GM23338 (cell line): ENCODE results near the gene RXYLT1. TPM values are rescaled to one million over a fixed set of nuclear protein-coding genes. Genes with fewer than 3 reads are reported as not detected.

Experiments
- ATAC-seq: fragments of 200-7000 bp; cut with Tn5 transposase; 3 replicates; pipeline ENCODE4 v1.9.1; 2020
- DNase-seq: peaks from one replicate; pipeline ENCODE4 v3.0.0-alpha.2; 2015; ENCODE audit warnings: low spot score
- H2AFZ ChIP-seq: fragments of 200-600 bp; sonication (generic); 2 replicates; pipeline ENCODE4 v1.8.0; 2016; ENCODE audit warnings: antibody characterized with exemption, mild to moderate bottlenecking, moderate library complexity
- H3F3A ChIP-seq: fragments of 200-600 bp; sonication (generic); replicated peaks from 2 replicates; pipeline ENCODE4 v1.8.0; 2017; ENCODE audit warnings: antibody characterized with exemption, mixed run types, low read depth
- H3K27ac ChIP-seq: fragments of 200-600 bp; sonication (generic); 2 replicates; pipeline ENCODE4 v1.6.1; 2016; ENCODE audit warnings: low read depth
- H3K27me3 ChIP-seq: fragments of 200-600 bp; sonication (generic); 2 replicates; pipeline ENCODE4 v1.8.0; 2016; ENCODE audit warnings: mild to moderate bottlenecking, mixed run types, moderate library complexity; ENCODE audit not compliant: insufficient read depth
- H3K36me3 ChIP-seq: fragments of 200-600 bp; sonication (generic); 2 replicates; pipeline ENCODE4 v1.8.0; 2016; ENCODE audit warnings: mild to moderate bottlenecking; ENCODE audit not compliant: insufficient read depth
- H3K4me1 ChIP-seq: fragments of 200-600 bp; sonication (generic); 2 replicates; pipeline ENCODE4 v1.8.0; 2016; ENCODE audit warnings: mild to moderate bottlenecking, moderate library complexity; ENCODE audit not compliant: insufficient read depth
- H3K4me2 ChIP-seq: fragments of 200-600 bp; sonication (generic); 2 replicates; pipeline ENCODE4 v1.7.1; 2017; ENCODE audit warnings: mixed run types
- H3K4me3 ChIP-seq: fragments of 200-600 bp; sonication (generic); 2 replicates; pipeline ENCODE4 v1.6.1; 2016; ENCODE audit warnings: mixed run types
- H3K79me2 ChIP-seq: fragments of 200-600 bp; sonication (generic); replicated peaks from 2 replicates; pipeline ENCODE4 v1.8.0; 2017; ENCODE audit warnings: mild to moderate bottlenecking; ENCODE audit not compliant: insufficient read depth
- H3K9me2 ChIP-seq: fragments of 200-600 bp; sonication (generic); 2 replicates; pipeline ENCODE4 v1.8.0; 2017; ENCODE audit not compliant: insufficient read depth
- H4K20me1 ChIP-seq: fragments of 200-600 bp; sonication (generic); replicated peaks from 2 replicates; pipeline ENCODE4 v1.8.0; 2017; ENCODE audit warnings: mild to moderate bottlenecking; ENCODE audit not compliant: insufficient read depth
- H3K27ac Mint-ChIP-seq: 2 replicates; pipeline ENCODE4 v1.8.0; 2020; ENCODE audit warnings: inconsistent platforms, mild to moderate bottlenecking, moderate library complexity, mixed read lengths
- H3K27me3 Mint-ChIP-seq: 3 replicates; pipeline ENCODE4 v1.8.0; 2022; ENCODE audit warnings: low read depth, mild to moderate bottlenecking, moderate library complexity, mixed read lengths, inconsistent platforms; ENCODE audit not compliant: insufficient read depth, poor library complexity
- H3K36me3 Mint-ChIP-seq: 3 replicates; pipeline ENCODE4 v1.8.0; 2021; ENCODE audit warnings: low read depth, mild to moderate bottlenecking, inconsistent platforms, moderate library complexity, mixed read lengths
- H3K4me1 Mint-ChIP-seq: 3 replicates; pipeline ENCODE4 v1.8.0; 2020; ENCODE audit warnings: mild to moderate bottlenecking, inconsistent platforms, mixed read lengths
- H3K4me3 Mint-ChIP-seq: 3 replicates; pipeline ENCODE4 v1.8.0; 2021; ENCODE audit warnings: moderate library complexity, mild to moderate bottlenecking, inconsistent platforms, mixed read lengths
- H3K9me3 Mint-ChIP-seq: 3 replicates; pipeline ENCODE4 v1.8.0; 2020; ENCODE audit warnings: moderate library complexity, mild to moderate bottlenecking, inconsistent platforms, mixed read lengths
- CREB1 ChIP-seq: fragments of 250-450 bp; sonication (Bioruptor Pico); IDR thresholded peaks from 2 replicates; pipeline ENCODE4 v1.5.0; 2020; ENCODE audit warnings: low read depth, mild to moderate bottlenecking, moderate library complexity
- EZH2 ChIP-seq: fragments of 200-600 bp; sonication (generic); IDR thresholded peaks from one replicate; pipeline ENCODE4 v1.8.0; 2017; ENCODE audit warnings: antibody characterized with exemption, mild to moderate bottlenecking, low read depth; ENCODE audit not compliant: unreplicated experiment
- EZH2phosphoT487 ChIP-seq: fragments of 200-600 bp; sonication (generic); IDR thresholded peaks from one replicate; pipeline ENCODE4 v1.8.1; 2018; ENCODE audit warnings: antibody characterized with exemption; ENCODE audit not compliant: unreplicated experiment
- JUNB ChIP-seq: IDR thresholded peaks from one replicate; pipeline ENCODE4 v1.6.1; 2016; ENCODE audit warnings: antibody characterized with exemption; ENCODE audit not compliant: unreplicated experiment
- NANOG ChIP-seq: IDR thresholded peaks from 2 replicates; pipeline ENCODE4 v1.6.1; 2016; ENCODE audit warnings: antibody characterized with exemption, borderline replicate concordance
- POLR2AphosphoS5 ChIP-seq: IDR thresholded peaks from 2 replicates; pipeline ENCODE4 v1.6.1; 2016; ENCODE audit warnings: antibody characterized with exemption, low read depth
- STAT1 ChIP-seq: IDR thresholded peaks from one replicate; pipeline ENCODE4 v1.6.1; 2016; ENCODE audit warnings: antibody characterized with exemption; ENCODE audit not compliant: unreplicated experiment
- ZNF114 ChIP-seq: fragments of 250-450 bp; sonication (Bioruptor Pico); IDR thresholded peaks from 2 replicates; pipeline ENCODE4 v1.5.0; 2020; ENCODE audit warnings: mild to moderate bottlenecking, moderate library complexity
- ZNF331 ChIP-seq: fragments of 250-450 bp; sonication (Bioruptor Pico); IDR thresholded peaks from 2 replicates; pipeline ENCODE4 v1.5.0; 2020; ENCODE audit warnings: low read depth, mild to moderate bottlenecking, moderate library complexity
- polyA plus RNA-seq: library from polyadenylated mRNA; unstranded; fragments of >200 nt; fragmentation: Nextera tagmentation; extraction: Ambion mirVana; gene quantifications from 2 replicates; pipeline ENCODE4 v1.2.1, GENCODE V29; 2016
- total RNA-seq: library from RNA; depleted of rRNA; stranded (reverse); fragments of >200 nt; shearing (Covaris generic); gene quantifications from 2 replicates; pipeline ENCODE4 v1.2.3, GENCODE V29; 2014
- TF ChIP-seq, protein P1 (sequence below): IDR thresholded peaks from one replicate; pipeline ENCODE4 v1.6.1; 2018; ENCODE audit warnings: antibody characterized with exemption; ENCODE audit not compliant: unreplicated experiment
- TF ChIP-seq, protein P2 (sequence below): fragments of 250-450 bp; sonication (Bioruptor Pico); IDR thresholded peaks from 2 replicates; pipeline ENCODE4 v1.5.0; 2020; ENCODE audit warnings: mild to moderate bottlenecking, moderate library complexity
- TF ChIP-seq, protein P3 (sequence below), 2 experiments: fragments of 200-600 bp in 1 of 2; sonication (generic) in 1 of 2; conservative IDR thresholded peaks; 2 replicates each; pipeline versions ENCODE4 v1.5.1 to v1.6.1; 2016 to 2017; ENCODE audit warnings: antibody characterized with exemption in 2 of 2, low read depth in 2 of 2, mild to moderate bottlenecking in 2 of 2, moderate library complexity in 1 of 2
- TF ChIP-seq, protein P4 (sequence below): IDR thresholded peaks from 2 replicates; pipeline ENCODE4 v1.6.1; 2016; ENCODE audit warnings: antibody characterized with exemption

The RXYLT1 gene
- total and polyA plus RNA-seq, 2 experiments from 2014 or later, result 10.1 to 11.1 TPM

DNA sequence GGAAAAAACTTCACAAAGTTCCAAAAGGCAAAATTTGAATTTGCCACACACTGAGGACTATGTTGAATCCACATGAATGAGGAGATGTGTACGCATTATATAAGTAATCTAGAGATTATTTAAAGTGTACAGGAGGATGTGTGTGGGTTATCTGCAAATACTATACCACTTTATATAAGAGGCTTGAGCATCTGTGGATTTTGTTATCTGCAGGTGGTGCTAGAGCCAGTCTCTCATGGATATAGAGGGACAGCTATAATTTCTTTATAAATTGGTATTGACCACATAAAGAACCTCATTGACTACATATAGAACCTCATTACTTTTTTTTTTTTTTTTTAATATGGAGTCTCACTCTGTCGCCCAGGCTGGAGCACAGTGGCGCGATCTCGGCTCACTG is 32.2 kb upstream of the RXYLT1 start:
- no peaks in the 10 kb centered on the region for H3K9me2 ChIP-seq
- H3K4me3 ChIP-seq, result no peak overlapping the region
- no peak overlapping the region for H3K4me3 Mint-ChIP-seq
- H4K20me1 ChIP-seq, result no peaks in the 10 kb centered on the region
- ATAC-seq (no peak), DNase-seq (no peak)
- TF ChIP-seq, protein P1, sequence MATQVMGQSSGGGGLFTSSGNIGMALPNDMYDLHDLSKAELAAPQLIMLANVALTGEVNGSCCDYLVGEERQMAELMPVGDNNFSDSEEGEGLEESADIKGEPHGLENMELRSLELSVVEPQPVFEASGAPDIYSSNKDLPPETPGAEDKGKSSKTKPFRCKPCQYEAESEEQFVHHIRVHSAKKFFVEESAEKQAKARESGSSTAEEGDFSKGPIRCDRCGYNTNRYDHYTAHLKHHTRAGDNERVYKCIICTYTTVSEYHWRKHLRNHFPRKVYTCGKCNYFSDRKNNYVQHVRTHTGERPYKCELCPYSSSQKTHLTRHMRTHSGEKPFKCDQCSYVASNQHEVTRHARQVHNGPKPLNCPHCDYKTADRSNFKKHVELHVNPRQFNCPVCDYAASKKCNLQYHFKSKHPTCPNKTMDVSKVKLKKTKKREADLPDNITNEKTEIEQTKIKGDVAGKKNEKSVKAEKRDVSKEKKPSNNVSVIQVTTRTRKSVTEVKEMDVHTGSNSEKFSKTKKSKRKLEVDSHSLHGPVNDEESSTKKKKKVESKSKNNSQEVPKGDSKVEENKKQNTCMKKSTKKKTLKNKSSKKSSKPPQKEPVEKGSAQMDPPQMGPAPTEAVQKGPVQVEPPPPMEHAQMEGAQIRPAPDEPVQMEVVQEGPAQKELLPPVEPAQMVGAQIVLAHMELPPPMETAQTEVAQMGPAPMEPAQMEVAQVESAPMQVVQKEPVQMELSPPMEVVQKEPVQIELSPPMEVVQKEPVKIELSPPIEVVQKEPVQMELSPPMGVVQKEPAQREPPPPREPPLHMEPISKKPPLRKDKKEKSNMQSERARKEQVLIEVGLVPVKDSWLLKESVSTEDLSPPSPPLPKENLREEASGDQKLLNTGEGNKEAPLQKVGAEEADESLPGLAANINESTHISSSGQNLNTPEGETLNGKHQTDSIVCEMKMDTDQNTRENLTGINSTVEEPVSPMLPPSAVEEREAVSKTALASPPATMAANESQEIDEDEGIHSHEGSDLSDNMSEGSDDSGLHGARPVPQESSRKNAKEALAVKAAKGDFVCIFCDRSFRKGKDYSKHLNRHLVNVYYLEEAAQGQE, result no peak
- TF ChIP-seq JUNB (no peak), STAT1 (no peak), ZNF331 (CRISPR knock-in tag) (no peak), CREB1 (no peak), NANOG (no peak), POLR2AphosphoS5 (no peak), EZH2 (no peak), EZH2phosphoT487 (no peak), ZNF114 (CRISPR knock-in tag) (no peak)
- TF ChIP-seq, protein P2, sequence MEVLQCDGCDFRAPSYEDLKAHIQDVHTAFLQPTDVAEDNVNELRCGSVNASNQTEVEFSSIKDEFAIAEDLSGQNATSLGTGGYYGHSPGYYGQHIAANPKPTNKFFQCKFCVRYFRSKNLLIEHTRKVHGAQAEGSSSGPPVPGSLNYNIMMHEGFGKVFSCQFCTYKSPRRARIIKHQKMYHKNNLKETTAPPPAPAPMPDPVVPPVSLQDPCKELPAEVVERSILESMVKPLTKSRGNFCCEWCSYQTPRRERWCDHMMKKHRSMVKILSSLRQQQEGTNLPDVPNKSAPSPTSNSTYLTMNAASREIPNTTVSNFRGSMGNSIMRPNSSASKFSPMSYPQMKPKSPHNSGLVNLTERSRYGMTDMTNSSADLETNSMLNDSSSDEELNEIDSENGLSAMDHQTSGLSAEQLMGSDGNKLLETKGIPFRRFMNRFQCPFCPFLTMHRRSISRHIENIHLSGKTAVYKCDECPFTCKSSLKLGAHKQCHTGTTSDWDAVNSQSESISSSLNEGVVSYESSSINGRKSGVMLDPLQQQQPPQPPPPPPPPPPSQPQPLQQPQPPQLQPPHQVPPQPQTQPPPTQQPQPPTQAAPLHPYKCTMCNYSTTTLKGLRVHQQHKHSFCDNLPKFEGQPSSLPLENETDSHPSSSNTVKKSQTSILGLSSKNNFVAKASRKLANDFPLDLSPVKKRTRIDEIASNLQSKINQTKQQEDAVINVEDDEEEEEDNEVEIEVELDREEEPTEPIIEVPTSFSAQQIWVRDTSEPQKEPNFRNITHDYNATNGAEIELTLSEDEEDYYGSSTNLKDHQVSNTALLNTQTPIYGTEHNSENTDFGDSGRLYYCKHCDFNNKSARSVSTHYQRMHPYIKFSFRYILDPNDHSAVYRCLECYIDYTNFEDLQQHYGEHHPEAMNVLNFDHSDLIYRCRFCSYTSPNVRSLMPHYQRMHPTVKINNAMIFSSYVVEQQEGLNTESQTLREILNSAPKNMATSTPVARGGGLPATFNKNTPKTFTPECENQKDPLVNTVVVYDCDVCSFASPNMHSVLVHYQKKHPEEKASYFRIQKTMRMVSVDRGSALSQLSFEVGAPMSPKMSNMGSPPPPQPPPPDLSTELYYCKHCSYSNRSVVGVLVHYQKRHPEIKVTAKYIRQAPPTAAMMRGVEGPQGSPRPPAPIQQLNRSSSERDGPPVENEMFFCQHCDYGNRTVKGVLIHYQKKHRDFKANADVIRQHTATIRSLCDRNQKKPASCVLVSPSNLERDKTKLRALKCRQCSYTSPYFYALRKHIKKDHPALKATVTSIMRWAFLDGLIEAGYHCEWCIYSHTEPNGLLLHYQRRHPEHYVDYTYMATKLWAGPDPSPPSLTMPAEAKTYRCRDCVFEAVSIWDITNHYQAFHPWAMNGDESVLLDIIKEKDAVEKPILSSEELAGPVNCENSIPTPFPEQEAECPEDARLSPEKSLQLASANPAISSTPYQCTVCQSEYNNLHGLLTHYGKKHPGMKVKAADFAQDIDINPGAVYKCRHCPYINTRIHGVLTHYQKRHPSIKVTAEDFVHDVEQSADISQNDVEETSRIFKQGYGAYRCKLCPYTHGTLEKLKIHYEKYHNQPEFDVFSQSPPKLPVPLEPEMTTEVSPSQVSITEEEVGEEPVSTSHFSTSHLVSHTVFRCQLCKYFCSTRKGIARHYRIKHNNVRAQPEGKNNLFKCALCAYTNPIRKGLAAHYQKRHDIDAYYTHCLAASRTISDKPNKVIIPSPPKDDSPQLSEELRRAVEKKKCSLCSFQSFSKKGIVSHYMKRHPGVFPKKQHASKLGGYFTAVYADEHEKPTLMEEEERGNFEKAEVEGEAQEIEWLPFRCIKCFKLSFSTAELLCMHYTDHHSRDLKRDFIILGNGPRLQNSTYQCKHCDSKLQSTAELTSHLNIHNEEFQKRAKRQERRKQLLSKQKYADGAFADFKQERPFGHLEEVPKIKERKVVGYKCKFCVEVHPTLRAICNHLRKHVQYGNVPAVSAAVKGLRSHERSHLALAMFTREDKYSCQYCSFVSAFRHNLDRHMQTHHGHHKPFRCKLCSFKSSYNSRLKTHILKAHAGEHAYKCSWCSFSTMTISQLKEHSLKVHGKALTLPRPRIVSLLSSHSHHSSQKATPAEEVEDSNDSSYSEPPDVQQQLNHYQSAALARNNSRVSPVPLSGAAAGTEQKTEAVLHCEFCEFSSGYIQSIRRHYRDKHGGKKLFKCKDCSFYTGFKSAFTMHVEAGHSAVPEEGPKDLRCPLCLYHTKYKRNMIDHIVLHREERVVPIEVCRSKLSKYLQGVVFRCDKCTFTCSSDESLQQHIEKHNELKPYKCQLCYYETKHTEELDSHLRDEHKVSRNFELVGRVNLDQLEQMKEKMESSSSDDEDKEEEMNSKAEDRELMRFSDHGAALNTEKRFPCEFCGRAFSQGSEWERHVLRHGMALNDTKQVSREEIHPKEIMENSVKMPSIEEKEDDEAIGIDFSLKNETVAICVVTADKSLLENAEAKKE (CRISPR knock-in tag), result no peak
- TF ChIP-seq, protein P3, sequence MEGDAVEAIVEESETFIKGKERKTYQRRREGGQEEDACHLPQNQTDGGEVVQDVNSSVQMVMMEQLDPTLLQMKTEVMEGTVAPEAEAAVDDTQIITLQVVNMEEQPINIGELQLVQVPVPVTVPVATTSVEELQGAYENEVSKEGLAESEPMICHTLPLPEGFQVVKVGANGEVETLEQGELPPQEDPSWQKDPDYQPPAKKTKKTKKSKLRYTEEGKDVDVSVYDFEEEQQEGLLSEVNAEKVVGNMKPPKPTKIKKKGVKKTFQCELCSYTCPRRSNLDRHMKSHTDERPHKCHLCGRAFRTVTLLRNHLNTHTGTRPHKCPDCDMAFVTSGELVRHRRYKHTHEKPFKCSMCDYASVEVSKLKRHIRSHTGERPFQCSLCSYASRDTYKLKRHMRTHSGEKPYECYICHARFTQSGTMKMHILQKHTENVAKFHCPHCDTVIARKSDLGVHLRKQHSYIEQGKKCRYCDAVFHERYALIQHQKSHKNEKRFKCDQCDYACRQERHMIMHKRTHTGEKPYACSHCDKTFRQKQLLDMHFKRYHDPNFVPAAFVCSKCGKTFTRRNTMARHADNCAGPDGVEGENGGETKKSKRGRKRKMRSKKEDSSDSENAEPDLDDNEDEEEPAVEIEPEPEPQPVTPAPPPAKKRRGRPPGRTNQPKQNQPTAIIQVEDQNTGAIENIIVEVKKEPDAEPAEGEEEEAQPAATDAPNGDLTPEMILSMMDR (conservative IDR thresholded peaks at IDR 0.05; ENCODE audit: low read depth in 2 of 2), result no peak
- TF ChIP-seq, protein P4, sequence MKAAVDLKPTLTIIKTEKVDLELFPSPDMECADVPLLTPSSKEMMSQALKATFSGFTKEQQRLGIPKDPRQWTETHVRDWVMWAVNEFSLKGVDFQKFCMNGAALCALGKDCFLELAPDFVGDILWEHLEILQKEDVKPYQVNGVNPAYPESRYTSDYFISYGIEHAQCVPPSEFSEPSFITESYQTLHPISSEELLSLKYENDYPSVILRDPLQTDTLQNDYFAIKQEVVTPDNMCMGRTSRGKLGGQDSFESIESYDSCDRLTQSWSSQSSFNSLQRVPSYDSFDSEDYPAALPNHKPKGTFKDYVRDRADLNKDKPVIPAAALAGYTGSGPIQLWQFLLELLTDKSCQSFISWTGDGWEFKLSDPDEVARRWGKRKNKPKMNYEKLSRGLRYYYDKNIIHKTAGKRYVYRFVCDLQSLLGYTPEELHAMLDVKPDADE, result no peak
- no peaks in the 10 kb centered on the region for H3F3A ChIP-seq
- H3K27ac Mint-ChIP-seq, result no peak overlapping the region
- H3K79me2 ChIP-seq, result no peaks in the 10 kb centered on the region
- H3K4me2 ChIP-seq, result no peak overlapping the region
- no peaks in the 10 kb centered on the region for H3K36me3 ChIP-seq
- H3K9me3 Mint-ChIP-seq, result peaks cover 5% of the 10 kb centered on the region; the same call in 2 of the 3 replicates
- H3K4me1 Mint-ChIP-seq, result no peaks in the 10 kb centered on the region
- no peak overlapping the region for H3K27ac ChIP-seq
- H3K36me3 Mint-ChIP-seq, result no peaks in the 10 kb centered on the region
- no peak overlapping the region for H2AFZ ChIP-seq
- no peaks in the 10 kb centered on the region for H3K27me3 Mint-ChIP-seq
- no peaks in the 10 kb centered on the region for H3K27me3 ChIP-seq
- no peaks in the 10 kb centered on the region for H3K4me1 ChIP-seq
